T-cell (primary cell): ENCODE measurements around the gene PABPN1L. TPM values are rescaled to one million over a fixed set of nuclear protein-coding genes. Genes with fewer than 3 reads are reported as not detected.

Experiments used
- ATAC-seq, 4 experiments: fragments of 200-7000 bp in 3 of 4; fragments of 150-1000 bp in 1 of 4; cut with Tn5 transposase; replicated peaks in 1 of 4; 1 replicate in 3 of 4; 2 replicates in 1 of 4; pipeline ENCODE4 v1.10.0; 2021; ENCODE audit warnings: moderate library complexity in 3 of 4, mild to moderate bottlenecking in 2 of 4, moderate number of reproducible peaks in 1 of 4
- CTCF ChIA-PET, 2 donors: fragments of 300-600 bp; sonication (Branson Sonifier 250); formaldehyde crosslinking; loops; one replicate each; lab custom pipeline; 2022; ENCODE audit warnings: antibody characterized with exemption in 2 of 2; lab: Charles Lee
- POLR2A ChIA-PET, 2 donors: fragments of 300-600 bp; sonication (Branson Sonifier 250); formaldehyde crosslinking; loops; one replicate each; lab custom pipeline; 2022; ENCODE audit warnings: antibody characterized with exemption in 2 of 2; lab: Charles Lee
- DNase-seq, 35 experiments: peaks; one replicate each; pipeline versions ENCODE4 v3.0.0 to v3.0.0-alpha.2; 2013 to 2023
- H3K27ac ChIP-seq: one replicate; pipeline ENCODE4 v1.5.1; 2013; ENCODE audit warnings: low read length
- H3K27me3 ChIP-seq, 2 experiments: replicated peaks in 1 of 2; 1 replicate in 1 of 2; 2 replicates in 1 of 2; pipeline versions ENCODE4 v1.6.1 to v1.7.0; 2013; ENCODE audit warnings: low read length in 1 of 2, mixed read lengths in 1 of 2; ENCODE audit not compliant: control insufficient read depth in 2 of 2, insufficient read depth in 2 of 2; ENCODE audit errors: extremely low read depth in 1 of 2
- H3K36me3 ChIP-seq, 2 donors: 1 replicate in 1 of 2; 2 replicates in 1 of 2; pipeline versions ENCODE4 v1.6.1 to v1.7.0; 2013; ENCODE audit warnings: low read length in 1 of 2; ENCODE audit not compliant: control insufficient read depth in 2 of 2, insufficient read depth in 1 of 2; ENCODE audit errors: extremely low read depth in 1 of 2
- H3K4me1 ChIP-seq, 2 experiments: 1 replicate in 1 of 2; 2 replicates in 1 of 2; pipeline versions ENCODE4 v1.6.1 to v1.7.0; 2013; ENCODE audit warnings: low read length in 2 of 2, mixed read lengths in 1 of 2; ENCODE audit not compliant: insufficient read depth in 2 of 2, control insufficient read depth in 1 of 2; ENCODE audit errors: extremely low read depth in 1 of 2
- H3K4me3 ChIP-seq, 2 donors: 1 replicate in 1 of 2; 2 replicates in 1 of 2; pipeline versions ENCODE4 v1.5.1 to v1.7.0; 2013; ENCODE audit warnings: mild to moderate bottlenecking in 2 of 2, low read length in 1 of 2, moderate library complexity in 1 of 2; ENCODE audit not compliant: control insufficient read depth in 1 of 2; ENCODE audit errors: extremely low read depth in 1 of 2
- H3K9me3 ChIP-seq: 2 replicates; pipeline ENCODE4 v1.7.0; 2013
- H3K27ac Mint-ChIP-seq, 2 donors: one replicate each; pipeline ENCODE4 v1.8.0; 2020 to 2021; ENCODE audit warnings: mild to moderate bottlenecking in 2 of 2, mixed read lengths in 2 of 2
- H3K27me3 Mint-ChIP-seq, 2 donors: one replicate each; pipeline ENCODE4 v1.8.0; 2021 to 2022; ENCODE audit warnings: mixed read lengths in 2 of 2
- H3K36me3 Mint-ChIP-seq: one replicate; pipeline ENCODE4 v1.8.0; 2021; ENCODE audit warnings: mixed read lengths
- H3K4me1 Mint-ChIP-seq, 3 donors: one replicate each; pipeline ENCODE4 v1.8.0; 2020 to 2022; ENCODE audit warnings: mixed read lengths in 3 of 3, mild to moderate bottlenecking in 1 of 3
- H3K4me3 Mint-ChIP-seq, 3 donors: one replicate each; pipeline ENCODE4 v1.8.0; 2020 to 2022; ENCODE audit warnings: mild to moderate bottlenecking in 3 of 3, mixed read lengths in 3 of 3, moderate library complexity in 3 of 3
- H3K9me3 Mint-ChIP-seq, 3 donors: one replicate each; pipeline ENCODE4 v1.8.0; 2020 to 2022; ENCODE audit warnings: mixed read lengths in 3 of 3
- WGBS: methylation state at CpG from one replicate; pipeline ENCODE4 v1.1.5; 2013; ENCODE audit warnings: missing lambda C conversion rate; ENCODE audit not compliant: insufficient coverage; 5-methylcytosine and 5-hydroxymethylcytosine counted together
- total RNA-seq, 35 experiments: library from RNA in 6 of 35; stranded (reverse) in 6 of 35; fragments of 120-200 nt in 1 of 35; gene quantifications; one replicate each; pipeline versions ENCODE4 v1.2.1 to v1.2.4 and lab custom pipeline; 2013 to 2026

PABPN1L gene
- total RNA-seq, 5 donors from 2014 or later (not counting 1 experiment from before 2014, with no cell fraction given): not detected

DNA sequence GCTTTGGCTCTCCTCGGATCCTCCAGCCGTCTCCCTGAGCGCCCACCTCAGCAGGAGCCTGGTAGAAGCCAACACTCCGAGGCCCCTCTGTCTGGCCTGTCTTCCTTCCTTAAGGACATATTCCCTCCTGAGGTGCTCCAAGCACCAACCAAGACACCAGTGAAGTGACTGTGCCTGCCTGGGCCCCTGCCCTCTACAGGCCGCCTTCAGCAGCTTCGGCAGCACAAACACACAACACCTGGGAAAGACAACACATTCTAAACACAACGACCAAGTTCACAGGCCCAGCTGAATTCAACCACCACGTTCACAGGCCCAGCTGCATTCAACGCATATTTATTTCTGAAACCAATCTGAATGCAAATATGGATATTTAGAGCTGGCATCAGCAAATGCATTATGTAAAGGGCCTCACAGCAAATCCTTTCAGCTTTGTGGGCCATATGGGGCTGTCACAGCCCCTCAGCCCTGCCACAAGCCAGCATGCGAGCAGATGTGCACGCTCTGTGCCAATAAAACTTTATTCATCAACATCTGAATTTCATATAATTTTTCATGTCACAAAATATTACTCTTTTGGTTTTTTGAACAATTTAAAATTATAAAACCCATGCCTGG is 21.9 kb downstream of the PABPN1L start:
- H3K27me3 Mint-ChIP-seq: no peaks in the 10 kb centered on the region
- POLR2A ChIA-PET: no interaction called here

DNA sequence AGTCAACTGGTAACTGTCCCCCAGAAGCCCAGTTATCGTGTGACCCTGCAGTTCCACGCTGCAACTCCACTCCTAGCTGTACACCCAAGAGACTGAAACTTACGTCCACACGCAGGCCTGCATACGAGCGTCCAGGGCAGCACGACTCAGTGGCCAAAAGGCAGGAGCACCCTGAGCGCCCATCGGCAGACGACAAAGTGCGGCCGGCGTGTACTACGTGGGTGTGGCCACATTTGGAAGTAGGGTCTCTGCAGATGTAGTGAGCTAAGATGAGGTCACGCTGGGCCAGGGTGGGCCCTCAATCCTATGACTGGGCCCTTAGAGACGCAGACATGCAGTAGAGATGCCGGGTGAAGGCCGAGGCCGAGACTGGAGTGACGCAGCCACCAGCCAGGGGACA is 23.2 kb downstream of the PABPN1L start:
- H3K4me3 Mint-ChIP-seq: no peak overlapping the region
- Histone ChIP-seq H3K27ac (no peak overlapping the region), H3K36me3 (peaks cover 0 to 27% of the 10 kb centered on the region in 2 donors), H3K4me3 (no peak overlapping the region), H3K4me1 (no peaks in the 10 kb centered on the region), H3K9me3 (no peaks in the 10 kb centered on the region), H3K27me3 (no peaks in the 10 kb centered on the region)
- H3K4me1 Mint-ChIP-seq: no peaks in the 10 kb centered on the region
- H3K27ac Mint-ChIP-seq: no peak overlapping the region
- WGBS: 92% methylated on average over 18 of the region's 20 CpGs
- DNase-seq (no peak), ATAC-seq (no peak)
- H3K27me3 Mint-ChIP-seq: no peaks in the 10 kb centered on the region
- ChIA-PET POLR2A (no interaction called here), CTCF (no interaction called here)
- H3K36me3 Mint-ChIP-seq: peaks cover 7% of the 10 kb centered on the region
- no peaks in the 10 kb centered on the region for H3K9me3 Mint-ChIP-seq

More for the DNA sequence above, 21.9 kb downstream of the PABPN1L start:
- Mint-ChIP-seq H3K9me3 (no peaks in the 10 kb centered on the region), H3K4me1 (no peaks in the 10 kb centered on the region), H3K27ac (no peak overlapping the region), H3K36me3 (peaks cover 7% of the 10 kb centered on the region), H3K4me3 (no peak overlapping the region)
- Histone ChIP-seq H3K9me3 (no peaks in the 10 kb centered on the region), H3K4me3 (no peak overlapping the region), H3K27me3 (no peaks in the 10 kb centered on the region), H3K36me3 (peaks cover 0 to 17% of the 10 kb centered on the region in 2 donors), H3K27ac (no peak overlapping the region), H3K4me1 (no peaks in the 10 kb centered on the region)
- CTCF ChIA-PET: interaction anchor here in 1 of 2 donors (1.5 kb wide), 1 partner anchor 13 kb away, joined by 4 read pairs; no protein-coding TSS in a partner anchor
- ATAC-seq (no peak), DNase-seq (no peak)
- whole genome bisulfite sequencing: 86% methylated on average over 6 of the region's 11 CpGs

GRCh38 chr16:88842806-88843205 is 23.7 kb downstream of the PABPN1L start:
- DNase-seq (no peak), ATAC-seq (no peak)
- no peak overlapping the region for H3K27ac Mint-ChIP-seq
- ChIA-PET POLR2A (no interaction called here), CTCF (no interaction called here)
- H3K27me3 ChIP-seq: no peaks in the 10 kb centered on the region
- H3K36me3 ChIP-seq: peaks cover 0 to 25% of the 10 kb centered on the region in 2 donors
- peaks cover 7% of the 10 kb centered on the region for H3K36me3 Mint-ChIP-seq
- H3K4me3 Mint-ChIP-seq: no peak overlapping the region
- no peak overlapping the region for H3K27ac ChIP-seq
- H3K4me1 ChIP-seq: no peaks in the 10 kb centered on the region
- H3K9me3 Mint-ChIP-seq: no peaks in the 10 kb centered on the region
- H3K27me3 Mint-ChIP-seq: no peaks in the 10 kb centered on the region
- 95% methylated on average over 25 of the region's 25 CpGs for WGBS
- H3K4me3 ChIP-seq: no peak overlapping the region
- no peaks in the 10 kb centered on the region for H3K4me1 Mint-ChIP-seq
- no peaks in the 10 kb centered on the region for H3K9me3 ChIP-seq

DNA sequence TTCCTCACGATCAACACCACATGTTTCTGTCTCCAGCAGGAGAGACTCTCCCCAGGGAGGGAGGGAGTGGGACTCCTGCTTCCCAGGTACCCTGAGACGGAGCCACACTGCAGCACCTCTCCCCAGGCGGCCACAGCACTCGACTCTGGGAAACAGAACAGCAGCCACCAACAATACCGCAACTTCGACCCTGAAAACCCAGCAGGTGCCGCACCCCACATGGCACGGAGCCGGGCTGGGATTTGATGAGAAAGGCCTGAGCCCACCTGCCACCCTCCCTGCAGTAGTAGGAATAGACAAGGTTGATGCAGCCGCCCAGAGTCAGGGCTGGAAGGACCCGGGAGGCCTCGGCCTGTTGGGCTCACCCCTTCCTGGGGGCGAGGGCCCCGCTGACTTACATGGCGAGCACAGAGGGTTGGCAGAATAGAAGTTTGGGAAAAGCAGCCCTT is 24.1 kb downstream of the PABPN1L start:
- WGBS: 100% methylated on average over 4 of the region's 15 CpGs
- no peaks in the 10 kb centered on the region for H3K4me1 Mint-ChIP-seq
- no peak overlapping the region for H3K27ac ChIP-seq
- no peak overlapping the region for H3K4me3 Mint-ChIP-seq
- no peaks in the 10 kb centered on the region for H3K27me3 Mint-ChIP-seq
- CTCF ChIA-PET: no interaction called here
- no peaks in the 10 kb centered on the region for H3K9me3 ChIP-seq
- H3K4me3 ChIP-seq: no peak overlapping the region
- H3K27ac Mint-ChIP-seq: no peak overlapping the region
- POLR2A ChIA-PET: no interaction called here
- ATAC-seq (no peak), DNase-seq (no peak)
- H3K4me1 ChIP-seq: no peaks in the 10 kb centered on the region
- H3K27me3 ChIP-seq: no peaks in the 10 kb centered on the region
- peaks cover 0 to 25% of the 10 kb centered on the region in 2 donors for H3K36me3 ChIP-seq
- no peaks in the 10 kb centered on the region for H3K9me3 Mint-ChIP-seq
- H3K36me3 Mint-ChIP-seq: peaks cover 7% of the 10 kb centered on the region

DNA sequence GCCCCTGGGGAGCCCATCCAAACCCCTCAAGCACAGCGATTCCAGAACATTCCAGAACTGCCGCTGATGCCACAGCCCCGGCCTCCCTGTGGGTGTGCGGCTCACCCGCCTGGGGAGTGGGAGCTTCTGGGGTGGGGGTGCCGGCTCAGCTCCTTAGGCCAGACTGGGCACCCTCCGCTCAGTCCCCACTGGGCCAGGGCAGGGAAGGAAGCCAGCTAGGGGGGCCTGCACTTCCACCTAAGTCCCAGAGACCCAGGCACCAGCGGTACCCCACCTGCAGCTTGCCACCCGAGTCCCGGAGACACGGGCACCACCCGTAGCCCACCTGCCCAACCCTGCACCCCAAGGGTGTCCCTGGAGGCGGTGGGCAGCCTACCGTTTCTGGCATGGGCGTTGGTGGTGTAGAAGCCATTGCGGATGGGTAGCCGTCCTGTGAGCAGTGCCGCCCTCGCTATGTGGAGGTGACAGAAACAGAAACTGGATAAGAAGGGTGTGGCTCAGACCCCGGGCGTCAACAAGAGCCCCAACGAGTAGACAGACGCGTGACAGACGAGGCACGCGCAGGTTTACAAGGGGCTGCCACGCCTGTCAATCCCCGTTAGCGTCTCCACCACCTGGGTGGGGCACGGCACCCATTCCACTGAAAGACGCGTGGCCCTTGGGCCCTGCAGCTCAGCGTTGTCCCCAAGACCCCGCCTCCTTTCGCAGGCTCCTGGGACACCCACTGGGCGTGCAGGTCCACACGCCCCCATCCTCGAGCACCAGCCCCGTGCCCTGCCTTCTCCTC is 24.7 kb downstream of the PABPN1L start:
- ATAC-seq: no peak
- no peaks in the 10 kb centered on the region for H3K4me1 ChIP-seq
- Mint-ChIP-seq H3K36me3 (peaks cover 7% of the 10 kb centered on the region), H3K9me3 (no peaks in the 10 kb centered on the region), H3K4me3 (no peak overlapping the region), H3K4me1 (no peaks in the 10 kb centered on the region), H3K27me3 (no peaks in the 10 kb centered on the region), H3K27ac (no peak overlapping the region)
- no peaks in the 10 kb centered on the region for H3K27me3 ChIP-seq
- CTCF ChIA-PET: no interaction called here
- 74% methylated on average over 25 of the region's 40 CpGs for WGBS
- no peaks in the 10 kb centered on the region for H3K9me3 ChIP-seq
- POLR2A ChIA-PET: no interaction called here
- H3K36me3 ChIP-seq: peaks cover 0 to 25% of the 10 kb centered on the region in 2 donors
- no peak overlapping the region for H3K27ac ChIP-seq
- no peak for DNase-seq
- H3K4me3 ChIP-seq: no peak overlapping the region

DNA sequence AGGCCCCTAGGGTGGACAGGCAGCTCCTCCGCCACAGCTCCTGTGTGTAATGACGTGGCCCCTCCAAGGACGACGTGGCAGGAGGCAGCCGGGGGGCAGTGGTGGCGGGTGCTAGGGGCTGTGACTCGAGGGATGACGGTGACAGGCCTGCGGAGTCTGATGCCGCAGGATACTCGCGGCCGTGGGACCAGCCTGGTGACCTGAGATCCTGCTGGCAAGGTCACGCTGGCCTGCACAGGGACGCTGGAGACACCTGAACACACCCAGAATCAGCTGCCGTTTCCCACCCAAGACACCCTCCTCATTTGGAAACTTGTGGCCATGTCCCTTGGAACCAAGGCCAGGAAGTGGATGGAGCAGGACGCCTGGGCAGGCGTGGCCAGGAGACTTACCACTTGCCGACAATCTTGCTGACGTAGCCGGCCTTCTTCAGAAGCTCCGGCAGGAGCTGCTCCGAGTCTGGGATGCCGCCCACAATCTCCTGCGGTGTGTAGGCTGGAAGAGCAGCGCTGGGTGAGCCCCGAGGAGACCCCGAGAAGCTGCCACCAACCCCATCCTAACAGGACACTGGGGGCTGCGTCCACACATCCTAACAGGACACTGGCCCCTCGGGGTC is 25.8 kb downstream of the PABPN1L start:
- H3K36me3 Mint-ChIP-seq: peaks cover 4% of the 10 kb centered on the region
- Histone ChIP-seq H3K27me3 (no peaks in the 10 kb centered on the region), H3K9me3 (no peaks in the 10 kb centered on the region), H3K4me3 (no peak overlapping the region), H3K4me1 (no peaks in the 10 kb centered on the region), H3K36me3 (peaks cover 0 to 25% of the 10 kb centered on the region in 2 donors), H3K27ac (no peak overlapping the region)
- no peak overlapping the region for H3K4me3 Mint-ChIP-seq
- 97% methylated on average over 30 of the region's 30 CpGs for WGBS
- H3K27ac Mint-ChIP-seq: no peak overlapping the region
- H3K9me3 Mint-ChIP-seq: no peaks in the 10 kb centered on the region
- no peaks in the 10 kb centered on the region for H3K27me3 Mint-ChIP-seq
- ChIA-PET POLR2A (no interaction called here), CTCF (no interaction called here)
- H3K4me1 Mint-ChIP-seq: no peaks in the 10 kb centered on the region
- DNase-seq: no peak
- ATAC-seq: no peak
